ENCODE results near the gene OTOF.

- TF ChIP-seq, protein P1, sequence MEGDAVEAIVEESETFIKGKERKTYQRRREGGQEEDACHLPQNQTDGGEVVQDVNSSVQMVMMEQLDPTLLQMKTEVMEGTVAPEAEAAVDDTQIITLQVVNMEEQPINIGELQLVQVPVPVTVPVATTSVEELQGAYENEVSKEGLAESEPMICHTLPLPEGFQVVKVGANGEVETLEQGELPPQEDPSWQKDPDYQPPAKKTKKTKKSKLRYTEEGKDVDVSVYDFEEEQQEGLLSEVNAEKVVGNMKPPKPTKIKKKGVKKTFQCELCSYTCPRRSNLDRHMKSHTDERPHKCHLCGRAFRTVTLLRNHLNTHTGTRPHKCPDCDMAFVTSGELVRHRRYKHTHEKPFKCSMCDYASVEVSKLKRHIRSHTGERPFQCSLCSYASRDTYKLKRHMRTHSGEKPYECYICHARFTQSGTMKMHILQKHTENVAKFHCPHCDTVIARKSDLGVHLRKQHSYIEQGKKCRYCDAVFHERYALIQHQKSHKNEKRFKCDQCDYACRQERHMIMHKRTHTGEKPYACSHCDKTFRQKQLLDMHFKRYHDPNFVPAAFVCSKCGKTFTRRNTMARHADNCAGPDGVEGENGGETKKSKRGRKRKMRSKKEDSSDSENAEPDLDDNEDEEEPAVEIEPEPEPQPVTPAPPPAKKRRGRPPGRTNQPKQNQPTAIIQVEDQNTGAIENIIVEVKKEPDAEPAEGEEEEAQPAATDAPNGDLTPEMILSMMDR (conservative IDR thresholded peaks at IDR 0.05; ENCODE audit: low read depth, low read length) = no peak
- no peak for TF ChIP-seq POLR2A (IDR thresholded peaks at IDR 0.05; ENCODE audit: low read depth, low read length)
Observed at GRCh38 chr2:26422947-26423629, 54.8 kb downstream of the OTOF start.
